Loucy (cell line): ENCODE measurements around the gene F7.
"Not testable (repeated sequence)": the region's sequence is repeated elsewhere in the genome, so short reads cannot be mapped to it uniquely, and the experiment has no call there.

Experiments used
- H2AFZ ChIP-seq: fragments of 200-600 bp; sonication (generic); 2 replicates; pipeline ENCODE4 v1.6.0; 2016; ENCODE audit warnings: antibody characterized with exemption, mild to moderate bottlenecking, low read length, moderate library complexity
- H3F3A ChIP-seq: fragments of 200-600 bp; 2 replicates; pipeline ENCODE4 v1.6.0; 2016; ENCODE audit warnings: antibody characterized with exemption, low read depth, mild to moderate bottlenecking
- H3K27me3 ChIP-seq: fragments of 200-600 bp; sonication (generic); 2 replicates; pipeline ENCODE4 v1.6.1; 2014; ENCODE audit warnings: low read length, mild to moderate bottlenecking; ENCODE audit not compliant: insufficient read depth, poor library complexity, severe bottlenecking
- H3K36me3 ChIP-seq: fragments of 200-600 bp; sonication (generic); 2 replicates; pipeline ENCODE4 v1.6.1; 2016; ENCODE audit warnings: low read length; ENCODE audit not compliant: insufficient read depth
- H3K4me1 ChIP-seq: fragments of 200-600 bp; sonication (generic); 2 replicates; pipeline ENCODE4 v1.5.1; 2014; ENCODE audit warnings: low read length, mild to moderate bottlenecking; ENCODE audit not compliant: insufficient read depth, poor library complexity, severe bottlenecking
- H3K4me2 ChIP-seq: fragments of 200-600 bp; sonication (generic); 2 replicates; pipeline ENCODE4 v1.6.0; 2014; ENCODE audit warnings: antibody characterized with exemption, low read length, low read depth, mild to moderate bottlenecking; ENCODE audit not compliant: poor library complexity, severe bottlenecking
- H3K4me3 ChIP-seq: fragments of 200-600 bp; sonication (generic); 2 replicates; pipeline ENCODE4 v1.5.1; 2014; ENCODE audit warnings: low read length, mild to moderate bottlenecking, mixed read lengths; ENCODE audit not compliant: poor library complexity, severe bottlenecking
- H3K79me2 ChIP-seq: fragments of 200-600 bp; sonication (generic); 2 replicates; pipeline ENCODE4 v1.6.1; 2014; ENCODE audit warnings: low read length; ENCODE audit not compliant: insufficient read depth
- H3K9ac ChIP-seq: fragments of 200-600 bp; sonication (generic); 2 replicates; pipeline ENCODE4 v1.6.0; 2014; ENCODE audit warnings: mild to moderate bottlenecking, low read depth, low read length, moderate library complexity; ENCODE audit not compliant: poor library complexity, severe bottlenecking
- H3K9me2 ChIP-seq: fragments of 200-600 bp; sonication (generic); replicated peaks from 2 replicates; pipeline ENCODE4 v1.6.1; 2016; ENCODE audit warnings: low read depth, low read length, mixed read lengths
- H3K9me3 ChIP-seq: fragments of 200-600 bp; sonication (generic); 2 replicates; pipeline ENCODE4 v1.6.1; 2014; ENCODE audit warnings: mild to moderate bottlenecking, antibody characterized with exemption, low read length, low read depth; ENCODE audit not compliant: insufficient read depth
- H4K20me1 ChIP-seq: fragments of 200-600 bp; sonication (generic); 2 replicates; pipeline ENCODE4 v1.6.0; 2014; ENCODE audit warnings: antibody characterized with exemption, low read length, mild to moderate bottlenecking; ENCODE audit not compliant: insufficient read depth, poor library complexity, severe bottlenecking
- EZH2phosphoT487 ChIP-seq: fragments of 200-600 bp; IDR thresholded peaks from 2 replicates; pipeline ENCODE4 v1.6.1; 2018; ENCODE audit warnings: antibody characterized with exemption, mild to moderate bottlenecking, moderate library complexity, borderline replicate concordance
- TF ChIP-seq, protein P1 (sequence below): fragments of 200-600 bp; sonication (generic); conservative IDR thresholded peaks from 2 replicates; pipeline ENCODE4 v1.5.1; 2014; ENCODE audit warnings: mild to moderate bottlenecking, antibody characterized with exemption, low read length

F7 gene

DNA sequence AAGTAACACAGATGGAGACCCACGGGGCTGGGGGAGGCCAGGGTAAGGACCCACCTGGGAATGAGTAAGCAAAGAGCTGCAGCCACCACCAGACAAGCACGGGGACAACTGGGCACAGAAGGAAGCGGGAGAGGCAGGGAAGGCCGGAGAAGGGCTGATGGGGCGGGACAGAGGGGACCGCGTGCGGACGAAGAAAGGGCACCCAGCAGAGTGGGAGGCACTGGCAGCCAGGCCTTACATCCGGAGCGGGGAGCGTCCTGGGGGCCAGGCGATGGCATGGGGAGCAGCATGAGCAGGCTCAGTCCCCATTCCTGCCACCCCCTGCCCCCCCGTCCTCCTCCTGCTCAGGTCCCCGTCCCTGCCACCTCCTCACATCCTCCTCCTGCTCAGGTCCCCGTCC is 55.8 kb downstream of the F7 start:
- Histone ChIP-seq H3K36me3 (no peaks in the 10 kb centered on the region), H3K27me3 (no peaks in the 10 kb centered on the region), H3K79me2 (no peaks in the 10 kb centered on the region), H3K9me3 (no peaks in the 10 kb centered on the region), H3K4me1 (no peaks in the 10 kb centered on the region), H2AFZ (no peak overlapping the region), H3F3A (no peaks in the 10 kb centered on the region), H3K4me3 (no peak overlapping the region), H3K9ac (no peak overlapping the region), H3K4me2 (no peak overlapping the region), H4K20me1 (no peaks in the 10 kb centered on the region), H3K9me2 (no peaks in the 10 kb centered on the region)
- TF ChIP-seq EZH2phosphoT487, result no peak
- TF ChIP-seq, protein P1, sequence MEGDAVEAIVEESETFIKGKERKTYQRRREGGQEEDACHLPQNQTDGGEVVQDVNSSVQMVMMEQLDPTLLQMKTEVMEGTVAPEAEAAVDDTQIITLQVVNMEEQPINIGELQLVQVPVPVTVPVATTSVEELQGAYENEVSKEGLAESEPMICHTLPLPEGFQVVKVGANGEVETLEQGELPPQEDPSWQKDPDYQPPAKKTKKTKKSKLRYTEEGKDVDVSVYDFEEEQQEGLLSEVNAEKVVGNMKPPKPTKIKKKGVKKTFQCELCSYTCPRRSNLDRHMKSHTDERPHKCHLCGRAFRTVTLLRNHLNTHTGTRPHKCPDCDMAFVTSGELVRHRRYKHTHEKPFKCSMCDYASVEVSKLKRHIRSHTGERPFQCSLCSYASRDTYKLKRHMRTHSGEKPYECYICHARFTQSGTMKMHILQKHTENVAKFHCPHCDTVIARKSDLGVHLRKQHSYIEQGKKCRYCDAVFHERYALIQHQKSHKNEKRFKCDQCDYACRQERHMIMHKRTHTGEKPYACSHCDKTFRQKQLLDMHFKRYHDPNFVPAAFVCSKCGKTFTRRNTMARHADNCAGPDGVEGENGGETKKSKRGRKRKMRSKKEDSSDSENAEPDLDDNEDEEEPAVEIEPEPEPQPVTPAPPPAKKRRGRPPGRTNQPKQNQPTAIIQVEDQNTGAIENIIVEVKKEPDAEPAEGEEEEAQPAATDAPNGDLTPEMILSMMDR, result no peak

DNA sequence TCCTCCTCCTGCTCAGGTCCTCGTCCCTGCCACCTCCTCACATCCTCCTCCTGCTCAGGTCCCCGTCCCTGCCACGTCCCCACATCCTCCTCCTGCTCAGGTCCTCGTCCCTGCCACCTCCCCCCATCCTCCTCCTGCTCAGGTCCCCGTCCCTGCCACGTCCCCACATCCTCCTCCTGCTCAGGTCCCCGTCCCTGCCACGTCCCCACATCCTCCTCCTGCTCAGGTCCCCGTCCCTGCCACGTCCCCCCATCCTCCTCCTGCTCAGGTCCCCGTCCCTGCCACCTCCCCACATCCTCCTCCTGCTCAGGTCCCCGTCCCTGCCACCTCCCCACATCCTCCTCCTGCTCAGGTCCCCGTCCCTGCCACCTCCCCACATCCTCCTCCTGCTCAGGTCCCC is 56.4 kb downstream of the F7 start:
- not testable (repeated sequence) for H3F3A ChIP-seq, H2AFZ ChIP-seq, H4K20me1 ChIP-seq, H3K9ac ChIP-seq, H3K79me2 ChIP-seq, H3K36me3 ChIP-seq, H3K4me3 ChIP-seq, H3K4me1 ChIP-seq, H3K9me3 ChIP-seq, H3K27me3 ChIP-seq, H3K9me2 ChIP-seq, H3K4me2 ChIP-seq

DNA sequence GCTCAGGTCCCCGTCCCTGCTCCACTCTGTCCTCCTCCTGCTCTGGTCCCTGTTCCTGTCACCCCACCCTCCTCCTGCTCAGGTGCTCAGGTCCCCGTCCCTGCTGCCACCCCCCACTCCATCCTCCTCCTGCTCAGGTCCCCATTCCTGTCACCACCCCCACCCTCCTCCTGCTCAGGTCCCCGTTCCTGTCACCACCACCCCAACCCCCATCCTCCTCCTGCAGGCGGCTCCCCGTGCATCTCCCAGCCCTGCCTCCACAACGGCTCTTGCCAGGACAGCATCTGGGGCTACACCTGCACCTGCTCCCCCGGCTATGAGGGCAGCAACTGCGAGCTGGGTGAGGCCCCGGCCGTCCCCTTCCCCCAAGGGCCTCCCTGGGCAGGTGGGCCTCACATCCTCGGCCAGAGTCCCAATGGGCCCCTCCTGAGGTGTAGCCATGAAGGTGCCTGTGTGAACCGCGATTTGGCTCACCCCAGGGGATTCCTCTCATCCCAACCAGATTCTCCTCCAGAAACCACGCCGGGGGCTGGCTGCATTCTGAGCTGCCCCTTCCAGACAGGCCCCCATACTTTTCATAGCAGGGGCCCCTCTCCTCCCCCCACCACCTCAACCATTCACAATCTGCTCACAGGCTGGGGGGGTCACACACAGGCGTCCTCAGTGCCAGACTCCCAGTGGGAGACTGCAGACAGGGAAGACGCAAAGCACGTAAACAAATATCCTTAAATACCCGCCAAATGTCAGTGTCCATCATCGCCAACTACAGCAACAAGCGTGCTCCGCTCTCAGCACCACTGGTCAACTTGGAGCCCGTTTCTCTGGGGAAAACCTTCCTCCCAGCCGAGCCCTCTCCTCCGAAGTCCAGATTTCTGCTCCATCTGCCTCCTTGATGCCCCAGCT is 57.4 kb downstream of the F7 start:
- Histone ChIP-seq H3K4me3 (no peak overlapping the region), H3K9ac (no peak overlapping the region), H3F3A (no peaks in the 10 kb centered on the region), H3K4me1 (no peaks in the 10 kb centered on the region), H2AFZ (no peak overlapping the region), H3K4me2 (no peak overlapping the region), H3K36me3 (no peaks in the 10 kb centered on the region), H3K79me2 (no peaks in the 10 kb centered on the region), H4K20me1 (no peaks in the 10 kb centered on the region), H3K9me3 (no peaks in the 10 kb centered on the region), H3K9me2 (no peaks in the 10 kb centered on the region), H3K27me3 (no peaks in the 10 kb centered on the region)
- TF ChIP-seq, protein P1, result no peak
- TF ChIP-seq EZH2phosphoT487, result no peak

DNA sequence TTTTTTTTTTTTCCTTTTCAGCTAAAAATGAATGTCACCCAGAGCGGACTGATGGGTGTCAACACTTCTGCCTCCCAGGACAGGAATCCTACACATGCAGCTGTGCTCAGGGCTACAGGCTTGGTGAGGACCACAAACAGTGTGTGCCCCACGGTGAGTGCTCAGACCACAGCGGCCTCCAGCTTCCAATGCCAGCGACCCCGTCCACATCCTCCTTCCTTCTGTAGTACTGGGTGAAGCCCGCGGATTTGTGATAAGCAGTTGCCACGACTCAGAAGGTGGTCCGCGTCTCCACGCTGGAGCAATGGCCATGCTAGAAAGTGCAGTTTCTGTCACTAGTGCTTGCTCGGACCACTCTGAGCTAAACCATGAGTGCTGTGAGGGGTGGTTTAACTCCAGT is 58.9 kb downstream of the F7 start:
- Histone ChIP-seq H3K79me2 (no peaks in the 10 kb centered on the region), H3K36me3 (no peaks in the 10 kb centered on the region), H3K9me3 (no peaks in the 10 kb centered on the region), H3F3A (no peaks in the 10 kb centered on the region), H3K9me2 (no peaks in the 10 kb centered on the region), H3K4me3 (no peak overlapping the region), H4K20me1 (no peaks in the 10 kb centered on the region), H3K4me2 (no peak overlapping the region), H3K4me1 (no peaks in the 10 kb centered on the region), H3K27me3 (no peaks in the 10 kb centered on the region), H2AFZ (no peak overlapping the region), H3K9ac (no peak overlapping the region)
- TF ChIP-seq EZH2phosphoT487, result no peak
- TF ChIP-seq, protein P1, result no peak
